SK-N-SH treated with all-trans-retinoic acid at 6 μM for 48 hours (cell line): ENCODE data around the gene PPP2R5A.

Experiments used
- ATAC-seq: fragments of 200-7000 bp; cut with Tn5 transposase; 3 replicates; pipeline ENCODE4 v1.9.1; 2020; ENCODE audit warnings: mild to moderate bottlenecking, moderate library complexity
- ARNTL ChIP-seq: fragments of 450-650 bp; formaldehyde crosslinking; IDR thresholded peaks from 2 replicates; pipeline ENCODE4 v1.5.0; 2020; ENCODE audit warnings: low read depth, mild to moderate bottlenecking, moderate library complexity, borderline replicate concordance
- BACH2 ChIP-seq: fragments of 250-450 bp; sonication (Bioruptor Pico); IDR thresholded peaks from 2 replicates; pipeline ENCODE4 v1.9.0; 2021; ENCODE audit warnings: mild to moderate bottlenecking, borderline replicate concordance
- CREB5 ChIP-seq: fragments of 250-450 bp; sonication (Bioruptor Pico); IDR thresholded peaks from 2 replicates; pipeline ENCODE4 v1.5.1; 2020; ENCODE audit warnings: low read depth, mild to moderate bottlenecking, moderate library complexity
- CSDC2 ChIP-seq: fragments of 250-450 bp; sonication (Bioruptor Pico); IDR thresholded peaks from 2 replicates; pipeline ENCODE4 v1.5.0; 2020; ENCODE audit warnings: mild to moderate bottlenecking, moderate library complexity
- CSRNP3 ChIP-seq: fragments of 250-450 bp; sonication (Bioruptor Pico); IDR thresholded peaks from 2 replicates; pipeline ENCODE4 v1.5.1; 2021; ENCODE audit warnings: mild to moderate bottlenecking, moderate library complexity
- ESRRG ChIP-seq: fragments of 250-450 bp; sonication (Bioruptor Pico); IDR thresholded peaks from 2 replicates; pipeline ENCODE4 v1.6.1; 2021; ENCODE audit warnings: mild to moderate bottlenecking
- GLIS3 ChIP-seq: fragments of 250-450 bp; sonication (Bioruptor Pico); IDR thresholded peaks from 2 replicates; pipeline ENCODE4 v1.5.0; 2020; ENCODE audit warnings: mild to moderate bottlenecking, moderate library complexity
- ISL1 ChIP-seq: fragments of 250-450 bp; sonication (Bioruptor Pico); IDR thresholded peaks from 2 replicates; pipeline ENCODE4 v2.1.2; 2022; ENCODE audit warnings: mild to moderate bottlenecking, moderate library complexity
- OSR1 ChIP-seq: fragments of 250-450 bp; sonication (Bioruptor Pico); IDR thresholded peaks from 2 replicates; pipeline ENCODE4 v1.8.0; 2022; ENCODE audit warnings: moderate library complexity, mild to moderate bottlenecking, inconsistent platforms
- PATZ1 ChIP-seq: fragments of 250-450 bp; sonication (Bioruptor Pico); IDR thresholded peaks from 2 replicates; pipeline ENCODE4 v1.8.0; 2020; ENCODE audit warnings: mild to moderate bottlenecking, moderate library complexity, borderline replicate concordance
- POU6F1 ChIP-seq: fragments of 250-450 bp; sonication (Bioruptor Pico); IDR thresholded peaks from 2 replicates; pipeline ENCODE4 v1.8.0; 2021; ENCODE audit warnings: low read depth, mild to moderate bottlenecking, moderate library complexity, borderline replicate concordance
- PPARA ChIP-seq: fragments of 250-450 bp; sonication (Bioruptor Pico); IDR thresholded peaks from 2 replicates; pipeline ENCODE4 v1.5.0; 2020; ENCODE audit warnings: mild to moderate bottlenecking, borderline replicate concordance
- RARB ChIP-seq: fragments of 250-450 bp; sonication (Bioruptor Pico); IDR thresholded peaks from 2 replicates; pipeline ENCODE4 v1.8.0; 2021; ENCODE audit warnings: mild to moderate bottlenecking, moderate library complexity
- TCF4 ChIP-seq: fragments of 250-450 bp; sonication (Bioruptor Pico); IDR thresholded peaks from 2 replicates; pipeline ENCODE4 v1.8.0; 2021; ENCODE audit warnings: mild to moderate bottlenecking, moderate library complexity, borderline replicate concordance
- TOX ChIP-seq: fragments of 250-450 bp; sonication (Bioruptor Pico); IDR thresholded peaks from 2 replicates; pipeline ENCODE4 v1.8.0; 2021; ENCODE audit warnings: mild to moderate bottlenecking, moderate library complexity, borderline replicate concordance
- TSHZ2 ChIP-seq: fragments of 250-450 bp; sonication (Bioruptor Pico); IDR thresholded peaks from 2 replicates; pipeline ENCODE4 v1.5.0; 2020; ENCODE audit warnings: mild to moderate bottlenecking, moderate library complexity
- ZC3H10 ChIP-seq: fragments of 250-450 bp; sonication (Bioruptor Pico); IDR thresholded peaks from 2 replicates; pipeline ENCODE4 v1.5.1; 2021; ENCODE audit warnings: mild to moderate bottlenecking, moderate library complexity
- ZFP3 ChIP-seq: fragments of 250-450 bp; sonication (Bioruptor Pico); IDR thresholded peaks from 2 replicates; pipeline ENCODE4 v1.5.0; 2020; ENCODE audit warnings: mild to moderate bottlenecking, moderate library complexity
- ZFP30 ChIP-seq: fragments of 450-650 bp; formaldehyde crosslinking; IDR thresholded peaks from 2 replicates; pipeline ENCODE4 v1.5.0; 2022; ENCODE audit warnings: mild to moderate bottlenecking, moderate library complexity
- ZNF565 ChIP-seq: fragments of 450-650 bp; formaldehyde crosslinking; conservative IDR thresholded peaks from 2 replicates; pipeline ENCODE4 v1.5.0; 2020; ENCODE audit warnings: low read depth, mild to moderate bottlenecking, moderate library complexity
- ZNF70 ChIP-seq: fragments of 450-650 bp; formaldehyde crosslinking; IDR thresholded peaks from 2 replicates; pipeline ENCODE4 v1.5.0; 2020; ENCODE audit warnings: mild to moderate bottlenecking, moderate library complexity
- ZNF8 ChIP-seq: fragments of 450-650 bp; formaldehyde crosslinking; IDR thresholded peaks from 2 replicates; pipeline ENCODE4 v1.5.0; 2020; ENCODE audit warnings: mild to moderate bottlenecking, moderate library complexity

The PPP2R5A gene

GRCh38 chr1:212353181-212353580 is 68.0 kb downstream of the PPP2R5A start:
- TF ChIP-seq POU6F1 (CRISPR knock-in tag): no peak
- no peak for TF ChIP-seq BACH2 (CRISPR knock-in tag)
- no peak for TF ChIP-seq CREB5 (CRISPR knock-in tag)
- TF ChIP-seq TSHZ2: no peak
- no peak for TF ChIP-seq ESRRG (CRISPR knock-in tag)
- no peak for TF ChIP-seq GLIS3 (CRISPR knock-in tag)
- no peak for TF ChIP-seq ZNF8 (CRISPR knock-in tag)
- no peak for TF ChIP-seq ZFP3 (CRISPR knock-in tag)
- TF ChIP-seq RARB (CRISPR knock-in tag): no peak
- no peak for TF ChIP-seq ZFP30 (CRISPR knock-in tag)
- no peak for TF ChIP-seq PATZ1 (CRISPR knock-in tag)
- no peak for TF ChIP-seq ARNTL (CRISPR knock-in tag)
- no peak for TF ChIP-seq TCF4 (CRISPR knock-in tag)
- no peak for ATAC-seq

- TF ChIP-seq ESRRG (CRISPR knock-in tag) (no peak), CREB5 (CRISPR knock-in tag) (no peak), GLIS3 (CRISPR knock-in tag) (no peak), OSR1 (CRISPR knock-in tag) (no peak), PPARA (CRISPR knock-in tag) (no peak), TOX (CRISPR knock-in tag) (no peak), POU6F1 (CRISPR knock-in tag) (no peak), ZNF70 (CRISPR knock-in tag) (no peak), TSHZ2 (no peak), ZNF8 (CRISPR knock-in tag) (no peak), ARNTL (CRISPR knock-in tag) (no peak), CSRNP3 (CRISPR knock-in tag) (no peak), ZFP30 (CRISPR knock-in tag) (no peak), TCF4 (CRISPR knock-in tag) (no peak), RARB (CRISPR knock-in tag) (no peak), CSDC2 (CRISPR knock-in tag) (no peak), ZNF565 (CRISPR knock-in tag) (no peak), ZC3H10 (CRISPR knock-in tag) (no peak), ISL1 (no peak), BACH2 (CRISPR knock-in tag) (no peak)
- ATAC-seq: no peak
Observed at GRCh38 chr1:212354464-212354863, 69.3 kb downstream of the PPP2R5A start.
